Neural progenitor cell (in vitro differentiated cells): ENCODE results near the gene COL4A2.

Experiments
- EZH2 ChIP-seq: fragments of 200-600 bp; sonication (generic); IDR thresholded peaks from 2 replicates; pipeline ENCODE4 v1.6.1; 2017; ENCODE audit warnings: antibody characterized with exemption, mild to moderate bottlenecking, moderate library complexity
- EZH2phosphoT487 ChIP-seq: fragments of 200-600 bp; sonication (generic); IDR thresholded peaks from 2 replicates; pipeline ENCODE4 v1.6.1; 2017; ENCODE audit warnings: antibody characterized with exemption
- TF ChIP-seq, protein P1 (sequence below): fragments of 200-600 bp; sonication (generic); IDR thresholded peaks from 2 replicates; pipeline ENCODE4 v1.5.1; 2017; ENCODE audit warnings: antibody characterized with exemption, mild to moderate bottlenecking

DNA sequence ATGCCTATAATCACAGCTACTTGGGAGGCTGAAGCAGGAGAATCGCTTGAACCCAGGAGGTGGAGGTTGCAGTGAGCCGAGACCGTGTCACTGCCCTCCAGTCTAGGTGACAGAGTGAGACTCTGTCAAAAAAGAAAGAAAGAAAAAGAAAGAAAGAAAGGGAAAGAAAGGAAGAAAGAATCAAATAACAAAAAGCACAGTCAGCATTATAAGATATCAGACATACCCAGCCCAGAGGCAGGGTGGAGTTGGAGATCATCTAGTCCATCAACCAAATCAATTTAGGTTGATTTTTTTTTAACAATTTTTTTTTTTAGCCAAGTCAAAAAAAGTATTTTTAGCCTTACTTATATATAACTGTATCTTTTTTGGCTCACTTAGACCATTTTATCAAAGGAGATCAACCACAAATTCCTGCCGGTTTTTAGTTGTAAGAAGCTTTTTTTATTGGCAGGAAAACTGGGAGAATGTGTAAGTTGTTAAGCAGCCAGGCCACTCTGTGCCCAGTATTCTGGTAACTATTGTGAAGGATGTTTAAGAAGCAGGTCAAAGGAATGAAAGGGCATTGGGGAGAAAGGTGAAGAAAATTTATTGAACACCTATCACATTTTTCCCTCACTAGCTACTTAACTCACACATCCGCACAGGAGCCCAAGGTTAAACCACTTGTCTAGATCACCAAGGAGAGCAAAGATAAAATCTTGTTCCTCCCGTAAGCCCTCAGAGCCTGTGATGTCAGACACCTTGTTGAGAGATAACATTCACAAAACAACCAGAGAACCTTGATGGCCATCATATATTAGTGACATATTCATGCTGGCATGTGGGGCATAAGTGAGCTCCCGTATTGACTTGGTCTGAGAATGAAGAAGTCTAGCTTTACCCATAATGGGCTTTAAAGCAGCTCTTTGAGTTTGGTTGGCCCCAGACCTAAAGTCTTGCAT is 91.8 kb downstream of the COL4A2 start:
- TF ChIP-seq, protein P1, sequence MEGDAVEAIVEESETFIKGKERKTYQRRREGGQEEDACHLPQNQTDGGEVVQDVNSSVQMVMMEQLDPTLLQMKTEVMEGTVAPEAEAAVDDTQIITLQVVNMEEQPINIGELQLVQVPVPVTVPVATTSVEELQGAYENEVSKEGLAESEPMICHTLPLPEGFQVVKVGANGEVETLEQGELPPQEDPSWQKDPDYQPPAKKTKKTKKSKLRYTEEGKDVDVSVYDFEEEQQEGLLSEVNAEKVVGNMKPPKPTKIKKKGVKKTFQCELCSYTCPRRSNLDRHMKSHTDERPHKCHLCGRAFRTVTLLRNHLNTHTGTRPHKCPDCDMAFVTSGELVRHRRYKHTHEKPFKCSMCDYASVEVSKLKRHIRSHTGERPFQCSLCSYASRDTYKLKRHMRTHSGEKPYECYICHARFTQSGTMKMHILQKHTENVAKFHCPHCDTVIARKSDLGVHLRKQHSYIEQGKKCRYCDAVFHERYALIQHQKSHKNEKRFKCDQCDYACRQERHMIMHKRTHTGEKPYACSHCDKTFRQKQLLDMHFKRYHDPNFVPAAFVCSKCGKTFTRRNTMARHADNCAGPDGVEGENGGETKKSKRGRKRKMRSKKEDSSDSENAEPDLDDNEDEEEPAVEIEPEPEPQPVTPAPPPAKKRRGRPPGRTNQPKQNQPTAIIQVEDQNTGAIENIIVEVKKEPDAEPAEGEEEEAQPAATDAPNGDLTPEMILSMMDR: no peak
- TF ChIP-seq EZH2 (no peak), EZH2phosphoT487 (no peak)
